IMR-90 (cell line): ENCODE measurements around the gene RAB27A. TPM values are rescaled to one million over a fixed set of nuclear protein-coding genes. Genes with fewer than 3 reads are reported as not detected.

ENCODE experiments used
- MAZ ChIP-seq: IDR thresholded peaks from 2 replicates; pipeline ENCODE4 v1.6.1; 2012; ENCODE audit warnings: low read depth, mild to moderate bottlenecking, low read length, improper control_type of control experiment, moderate library complexity, borderline replicate concordance
- USF2 ChIP-seq: fragments of 150-350 bp; IDR thresholded peaks from 2 replicates; pipeline ENCODE4 v1.6.1; 2017; ENCODE audit warnings: mild to moderate bottlenecking, antibody characterized with exemption, low read length, low read depth
- polyA plus RNA-seq, 3 experiments: library from polyadenylated mRNA; depleted of rRNA; stranded (reverse); fragments of >200 nt; gene quantifications; 2 replicates each; pipeline ENCODE4 v1.2.3, GENCODE V29; 2012; ENCODE audit warnings: low replicate concordance in 1 of 3
- total RNA-seq: library from RNA; depleted of rRNA; stranded (reverse); fragments of >200 nt; gene quantifications from 2 replicates; pipeline ENCODE4 v1.2.3, GENCODE V29; 2012

The RAB27A gene
- total and polyA plus RNA-seq, 2 of the 4 experiments (the other 2 are of a cell fraction) = 4.8 to 13.7 TPM

DNA sequence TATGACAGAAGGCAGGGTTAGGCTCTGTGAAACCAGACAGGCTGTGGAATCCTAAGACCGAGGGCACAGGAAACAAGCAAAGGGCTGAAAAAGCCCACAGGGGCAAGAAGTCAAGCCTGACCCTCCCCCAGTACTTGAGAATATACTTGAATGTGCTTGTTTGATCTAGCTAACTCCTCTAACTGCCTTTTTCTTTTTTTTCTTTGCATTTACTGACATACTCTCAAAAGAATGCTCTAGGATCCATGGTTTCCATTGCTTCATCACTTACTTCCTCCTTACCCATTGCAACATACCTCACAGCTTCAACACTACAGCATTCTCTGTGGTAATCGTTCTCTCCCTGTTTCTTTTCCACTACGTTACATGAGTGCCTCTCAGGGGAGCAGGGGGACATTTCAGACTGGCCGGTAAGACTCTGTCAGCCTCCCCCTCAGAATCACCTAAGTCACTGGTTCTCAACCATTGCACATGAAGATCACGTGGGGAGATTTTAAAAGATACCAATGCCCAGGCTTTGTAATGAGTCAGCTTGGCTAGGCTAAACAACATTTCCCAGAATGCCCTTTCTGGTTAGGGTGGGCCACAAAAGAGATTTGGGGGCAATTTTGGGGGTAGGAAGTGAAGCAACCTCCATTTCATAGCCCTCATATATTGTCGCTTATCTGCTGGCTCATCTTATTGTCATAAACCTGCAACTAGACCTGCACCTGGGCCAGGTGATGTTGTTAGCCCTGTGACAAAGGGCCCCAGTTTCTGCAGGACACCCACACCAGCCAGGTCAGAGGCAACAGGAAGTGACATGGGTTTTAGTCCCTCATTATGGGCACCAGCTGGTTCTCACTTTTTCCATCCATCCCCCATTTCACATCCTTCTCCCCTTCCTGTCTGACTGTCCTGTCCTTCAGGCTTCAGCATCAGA, 68.3 kb downstream of the RAB27A start (continued):
- TF ChIP-seq USF2 (peak; percentile 90), MAZ (peak; percentile 20; the same call in 1 of the 2 replicates)
